Heart left ventricle (tissue), 13 donors: ENCODE data around the gene TAF5L.

Source experiments
- POLR2A ChIP-seq, 2 donors: fragments of 450-650 bp; IDR thresholded peaks; one replicate each; pipeline ENCODE4 v1.6.1; 2017; ENCODE audit warnings: antibody characterized with exemption in 2 of 2, mild to moderate bottlenecking in 2 of 2, moderate library complexity in 2 of 2
- TF ChIP-seq, protein P1 (sequence below), 12 donors: fragments of 200-600 bp; sonication (generic) in 4 of 12; IDR thresholded peaks; one replicate each; pipeline versions ENCODE4 v1.5.0 to v1.8.0; 2018 to 2022; ENCODE audit warnings: antibody characterized with exemption in 12 of 12, mild to moderate bottlenecking in 5 of 12
- donor health status: ischemic (EF 13 %, LVEDD 7.1; RV severe dilation, severe dysfunction).
- donor health status: DM: no; HTN: yes; CAD: no.
- donor health status: DM: no; HTN: no; CAD: no.
- donor health status: ischemic (EF 25% LVEDD 6.9; RV normal size, moderate dysfunction).
- donor health status: ischemic (EF 25% LVEDD 5.7; RV mildly dilated, moderate dysfunction).
- donor health status: ischemic (EF 35%, LVEDD 5.7; RV mildly dilated, moderate dysfunction).
- donor health status: nonischemic (EF 11% LVEDD 7.7; RV severe dilation, severe dysfunction).
- donor health status: DM: yes; HTN: yes; CAD: no.
- donor health status: PGD.
- donor health status: ischemic (EF 29% LVEDD 5.4; RV normal size, mild dysfunction).
- donor health status: nonischemic (EF 23%, LVEDD 6.1; RV moderate dilation, normal function).

DNA sequence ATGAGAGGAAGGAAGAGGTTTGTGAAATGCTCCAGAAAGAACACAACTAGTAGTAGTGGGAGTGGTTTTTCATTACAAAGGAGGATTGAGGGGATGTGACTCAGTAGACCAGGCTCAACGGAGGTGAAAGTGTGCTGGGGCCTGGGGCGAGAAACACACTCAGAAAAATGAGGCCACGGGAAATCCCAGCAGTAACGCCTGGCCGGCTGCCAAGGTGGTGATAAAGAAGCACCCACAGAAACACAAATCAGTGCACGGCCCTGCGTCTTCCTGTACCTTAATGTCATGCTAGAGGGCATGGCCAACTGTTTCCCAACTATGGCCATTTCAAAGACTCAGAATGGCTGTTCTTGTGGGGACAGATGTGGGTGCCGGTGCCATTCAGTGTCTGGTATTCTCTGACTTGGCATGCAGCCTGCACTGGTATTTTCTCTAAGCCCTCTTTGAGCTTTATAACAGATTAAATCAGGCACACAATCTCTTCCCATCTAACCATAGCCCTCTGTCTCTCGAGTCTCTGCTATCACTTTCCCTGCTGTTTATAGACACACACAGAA is 38.3 kb upstream of the TAF5L start:
- TF ChIP-seq, protein P1, sequence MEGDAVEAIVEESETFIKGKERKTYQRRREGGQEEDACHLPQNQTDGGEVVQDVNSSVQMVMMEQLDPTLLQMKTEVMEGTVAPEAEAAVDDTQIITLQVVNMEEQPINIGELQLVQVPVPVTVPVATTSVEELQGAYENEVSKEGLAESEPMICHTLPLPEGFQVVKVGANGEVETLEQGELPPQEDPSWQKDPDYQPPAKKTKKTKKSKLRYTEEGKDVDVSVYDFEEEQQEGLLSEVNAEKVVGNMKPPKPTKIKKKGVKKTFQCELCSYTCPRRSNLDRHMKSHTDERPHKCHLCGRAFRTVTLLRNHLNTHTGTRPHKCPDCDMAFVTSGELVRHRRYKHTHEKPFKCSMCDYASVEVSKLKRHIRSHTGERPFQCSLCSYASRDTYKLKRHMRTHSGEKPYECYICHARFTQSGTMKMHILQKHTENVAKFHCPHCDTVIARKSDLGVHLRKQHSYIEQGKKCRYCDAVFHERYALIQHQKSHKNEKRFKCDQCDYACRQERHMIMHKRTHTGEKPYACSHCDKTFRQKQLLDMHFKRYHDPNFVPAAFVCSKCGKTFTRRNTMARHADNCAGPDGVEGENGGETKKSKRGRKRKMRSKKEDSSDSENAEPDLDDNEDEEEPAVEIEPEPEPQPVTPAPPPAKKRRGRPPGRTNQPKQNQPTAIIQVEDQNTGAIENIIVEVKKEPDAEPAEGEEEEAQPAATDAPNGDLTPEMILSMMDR (IDR thresholded peaks at IDR 0.05) = no peak
- TF ChIP-seq POLR2A (IDR thresholded peaks at IDR 0.05) = no peak
